Right lobe of liver (tissue), 6 donors: ENCODE data around the gene WDPCP. TPM values are rescaled to one million over a fixed set of nuclear protein-coding genes. Genes with fewer than 3 reads are reported as not detected.

Experiments used
- ATAC-seq, 4 donors: fragments of 200-7000 bp; cut with Tn5 transposase; one replicate each; pipeline ENCODE4 v1.9.1; 2020; ENCODE audit warnings: mild to moderate bottlenecking in 4 of 4, moderate library complexity in 4 of 4
- DNase-seq, 3 donors: peaks; one replicate each; pipeline ENCODE4 v3.0.0-alpha.2; 2020
- H3K27ac ChIP-seq, 3 donors: fragments of 200-600 bp; one replicate each; pipeline ENCODE4 v1.8.0; 2022
- H3K27me3 ChIP-seq, 2 donors: fragments of 200-600 bp; one replicate each; pipeline ENCODE4 v1.8.0; 2022
- H3K36me3 ChIP-seq, 4 donors: fragments of 200-600 bp; sonication (generic) in 1 of 4; one replicate each; pipeline versions ENCODE4 v1.5.1 to v1.8.0; 2017 to 2022; ENCODE audit warnings: control low read depth in 1 of 4
- H3K4me1 ChIP-seq, 4 donors: fragments of 200-600 bp; sonication (generic) in 1 of 4; one replicate each; pipeline versions ENCODE4 v1.5.1 to v1.8.0; 2017 to 2022; ENCODE audit warnings: control low read depth in 1 of 4
- H3K4me3 ChIP-seq, 3 donors: fragments of 200-600 bp; one replicate each; pipeline ENCODE4 v1.8.0; 2022
- H3K9me3 ChIP-seq, 4 donors: fragments of 200-600 bp; sonication (generic) in 1 of 4; one replicate each; pipeline versions ENCODE4 v1.5.1 to v1.8.0; 2017 to 2022; ENCODE audit warnings: control low read depth in 1 of 4
- CTCF ChIP-seq, 4 donors: fragments of 200-600 bp in 3 of 4; fragments of 450-650 bp in 1 of 4; IDR thresholded peaks; one replicate each; pipeline versions ENCODE4 v1.5.1 to v1.8.0; 2016 to 2022; ENCODE audit warnings: antibody characterized with exemption in 4 of 4, mild to moderate bottlenecking in 2 of 4
- POLR2A ChIP-seq: fragments of 450-650 bp; IDR thresholded peaks from one replicate; pipeline ENCODE4 v1.6.1; 2017; ENCODE audit warnings: antibody characterized with exemption, mild to moderate bottlenecking
- WGBS: methylation state at CpG from one replicate; pipeline ENCODE4 v1.1.6; 2018; ENCODE audit warnings: low coverage, low lambda C conversion rate; ENCODE audit not compliant: insufficient coverage; ENCODE audit errors: missing lambda C conversion rate; 5-methylcytosine and 5-hydroxymethylcytosine counted together
- intact Hi-C, 2 donors: fragments of 100-400 bp; cut with DNase I; formaldehyde crosslinking; loops; one replicate each; pipeline versions ENCODE4 v1.11.2 to v1.14.1; 2022
- total RNA-seq, 6 experiments: library from RNA; depleted of rRNA in 2 of 6; stranded (reverse); fragments of >200 nt in 2 of 6; fragmentation: NEBNext Ultra II Directional in 3 of 6; extraction: Animal tissue kit (Norgen Biotek cat#: 25700) in 3 of 6; gene quantifications; one replicate each; pipeline versions ENCODE4 v1.1.0 to v1.2.4, GENCODE V29; 2016 to 2023
- donor health status: DM: no; HTN: yes; CAD: no.
- donor health status: DM: no; HTN: no; CAD: no.
- donor health status: DM: no; HTN: no; CAD: no.
- donor health status: DM: no; HTN: yes; CAD: no.
- donor health status: DM: no; HTN: yes; CAD: no.

Gene WDPCP
- total RNA-seq, 6 experiments from 2014 or later, result 2.7 to 4.4 (median 3.0) TPM

- ATAC-seq (no peak), DNase-seq (no peak)
- no peaks in the 10 kb centered on the region for H3K27me3 ChIP-seq
- no peaks in the 10 kb centered on the region for H3K9me3 ChIP-seq
- no peaks in the 10 kb centered on the region for H3K36me3 ChIP-seq
- no peak overlapping the region for H3K4me3 ChIP-seq
- TF ChIP-seq POLR2A, result no peak
- TF ChIP-seq CTCF (IDR thresholded peaks at IDR 0.05), result no peak
- intact Hi-C loops, result no loop called here
- H3K4me1 ChIP-seq, result no peaks in the 10 kb centered on the region
- no peak overlapping the region for H3K27ac ChIP-seq
- 90% methylated on average over 2 of the region's 2 CpGs for WGBS
Observed at GRCh38 chr2:63537306-63537705, 51.0 kb downstream of the WDPCP start.

- intact Hi-C loops, result no loop called here
- Histone ChIP-seq H3K4me3 (no peak overlapping the region), H3K9me3 (no peaks in the 10 kb centered on the region), H3K27ac (no peak overlapping the region), H3K4me1 (no peaks in the 10 kb centered on the region), H3K36me3 (no peaks in the 10 kb centered on the region), H3K27me3 (no peaks in the 10 kb centered on the region)
- 50% methylated on average over 2 of the region's 16 CpGs for WGBS
- ATAC-seq, result no peak
- TF ChIP-seq POLR2A, result no peak
- TF ChIP-seq CTCF (IDR thresholded peaks at IDR 0.05), result no peak
- no peak for DNase-seq
Observed at GRCh38 chr2:63530704-63531279, 57.5 kb downstream of the WDPCP start.

- WGBS, result 71% methylated on average over 3 of the region's 3 CpGs
Observed at GRCh38 chr2:63525905-63526304, 62.4 kb downstream of the WDPCP start.

GRCh38 chr2:63522950-63523349, 65.3 kb downstream of the WDPCP start:
- DNase-seq (no peak), ATAC-seq (no peak)
- no peaks in the 10 kb centered on the region for H3K4me1 ChIP-seq
- WGBS, result 71% methylated on average over 1 of the region's 1 CpG
- TF ChIP-seq POLR2A (no peak), CTCF (IDR thresholded peaks at IDR 0.05) (no peak)
- H3K27me3 ChIP-seq, result no peaks in the 10 kb centered on the region
- peaks cover 0 to 3% (median 0%) of the 10 kb centered on the region in 4 donors for H3K9me3 ChIP-seq
- H3K27ac ChIP-seq, result no peak overlapping the region
- no peak overlapping the region for H3K4me3 ChIP-seq
- no peaks in the 10 kb centered on the region for H3K36me3 ChIP-seq
- intact Hi-C loops, result no loop called here

More at GRCh38 chr2:63525905-63526304, 62.4 kb downstream of the WDPCP start:
- Histone ChIP-seq H3K27ac (no peak overlapping the region), H3K4me3 (no peak overlapping the region), H3K27me3 (no peaks in the 10 kb centered on the region), H3K9me3 (no peaks in the 10 kb centered on the region), H3K4me1 (no peaks in the 10 kb centered on the region), H3K36me3 (no peaks in the 10 kb centered on the region)
- TF ChIP-seq CTCF (IDR thresholded peaks at IDR 0.05) (no peak), POLR2A (no peak)
- ATAC-seq, result no peak
- intact Hi-C loops, result no loop called here
- DNase-seq, result no peak

- Histone ChIP-seq H3K27ac (no peak overlapping the region), H3K9me3 (peaks cover 0 to 3% (median 0%) of the 10 kb centered on the region in 4 donors), H3K36me3 (no peaks in the 10 kb centered on the region), H3K4me3 (no peak overlapping the region), H3K4me1 (no peaks in the 10 kb centered on the region), H3K27me3 (no peaks in the 10 kb centered on the region)
- ATAC-seq (no peak), DNase-seq (no peak)
- intact Hi-C loops, result no loop called here
- 75% methylated on average over 1 of the region's 1 CpG for WGBS
- TF ChIP-seq CTCF (IDR thresholded peaks at IDR 0.05) (no peak), POLR2A (no peak)
Observed at GRCh38 chr2:63520793-63521192, 67.5 kb downstream of the WDPCP start.
